PC-9 (cell line): ENCODE results near the gene PAXX.

Source experiments
- EZH2 ChIP-seq: fragments of 200-600 bp; sonication (generic); IDR thresholded peaks from 2 replicates; pipeline ENCODE4 v1.8.0; 2017; ENCODE audit warnings: antibody characterized with exemption, low read depth
- TF ChIP-seq, protein P1 (sequence below): fragments of 200-600 bp; sonication (generic); conservative IDR thresholded peaks from 2 replicates; pipeline ENCODE4 v1.6.1; 2017; ENCODE audit warnings: mixed run types, antibody characterized with exemption, mild to moderate bottlenecking, moderate library complexity

DNA sequence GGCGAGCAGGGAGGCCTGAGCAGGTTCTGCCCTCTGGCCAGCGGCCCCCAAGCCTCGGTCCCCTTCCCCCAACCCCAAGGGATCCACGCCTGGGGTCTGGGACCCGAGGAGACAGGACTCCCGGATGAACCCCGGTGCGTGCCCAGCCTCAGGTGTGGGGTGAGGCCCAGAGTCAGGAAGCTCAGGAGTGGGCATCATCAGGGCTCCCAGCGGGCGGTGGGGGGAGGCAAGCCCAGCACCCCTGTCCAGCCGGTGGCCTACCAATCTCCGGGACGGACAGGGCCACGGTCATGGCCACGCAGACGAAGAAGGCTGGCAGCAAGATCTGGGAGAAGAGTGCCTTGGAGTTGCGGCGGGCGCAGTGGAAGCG is 21.3 kb downstream of the PAXX start:
- TF ChIP-seq, protein P1, sequence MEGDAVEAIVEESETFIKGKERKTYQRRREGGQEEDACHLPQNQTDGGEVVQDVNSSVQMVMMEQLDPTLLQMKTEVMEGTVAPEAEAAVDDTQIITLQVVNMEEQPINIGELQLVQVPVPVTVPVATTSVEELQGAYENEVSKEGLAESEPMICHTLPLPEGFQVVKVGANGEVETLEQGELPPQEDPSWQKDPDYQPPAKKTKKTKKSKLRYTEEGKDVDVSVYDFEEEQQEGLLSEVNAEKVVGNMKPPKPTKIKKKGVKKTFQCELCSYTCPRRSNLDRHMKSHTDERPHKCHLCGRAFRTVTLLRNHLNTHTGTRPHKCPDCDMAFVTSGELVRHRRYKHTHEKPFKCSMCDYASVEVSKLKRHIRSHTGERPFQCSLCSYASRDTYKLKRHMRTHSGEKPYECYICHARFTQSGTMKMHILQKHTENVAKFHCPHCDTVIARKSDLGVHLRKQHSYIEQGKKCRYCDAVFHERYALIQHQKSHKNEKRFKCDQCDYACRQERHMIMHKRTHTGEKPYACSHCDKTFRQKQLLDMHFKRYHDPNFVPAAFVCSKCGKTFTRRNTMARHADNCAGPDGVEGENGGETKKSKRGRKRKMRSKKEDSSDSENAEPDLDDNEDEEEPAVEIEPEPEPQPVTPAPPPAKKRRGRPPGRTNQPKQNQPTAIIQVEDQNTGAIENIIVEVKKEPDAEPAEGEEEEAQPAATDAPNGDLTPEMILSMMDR = no peak
- no peak for TF ChIP-seq EZH2
